Measurements from ENCODE around the gene PLA2G3. TPM values are rescaled to one million over a fixed set of nuclear protein-coding genes. Genes with fewer than 3 reads are reported as not detected.

The PLA2G3 gene
- total RNA-seq, 1 experiment from 2014 or later: 18.3 TPM

- Mint-ChIP-seq H3K36me3 (no peaks in the 10 kb centered on the region), H3K27me3 (ENCODE audit: low read depth) (peaks cover 67% of the 10 kb centered on the region), H3K27ac (no peak overlapping the region), H3K4me3 (no peak overlapping the region), H3K9me3 (peaks cover 6% of the 10 kb centered on the region; the same call in 1 of the 2 replicates), H3K4me1 (no peaks in the 10 kb centered on the region)
- ChIA-PET POLR2A (interaction anchor here (1.0 kb wide), 1 partner anchor 14 kb away, joined by 3 read pairs; no protein-coding TSS in a partner anchor), CTCF (interaction anchor here (0.6 to 1.4 kb wide), 4 partner anchors 43 to 325 kb away, joined by 3 to 4 read pairs (median 4); no protein-coding TSS in a partner anchor)
- ATAC-seq: no peak
- DNase-seq (ENCODE audit: low spot score): no peak
- no peak for TF ChIP-seq FOXP1 (CRISPR knock-in tag; IDR thresholded peaks at IDR 0.05; ENCODE audit: borderline replicate concordance)
- no peak for TF ChIP-seq CTCF (IDR thresholded peaks at IDR 0.05)
- no peak for TF ChIP-seq ZNF121 (CRISPR knock-in tag; IDR thresholded peaks at IDR 0.05)
These were observed 14.7 kb upstream of the PLA2G3 start for GRCh38 chr22:31154975-31155374.

- Mint-ChIP-seq H3K4me1 (no peaks in the 10 kb centered on the region), H3K4me3 (no peak overlapping the region), H3K27ac (no peak overlapping the region), H3K36me3 (no peaks in the 10 kb centered on the region), H3K27me3 (ENCODE audit: low read depth) (peaks cover 53% of the 10 kb centered on the region), H3K9me3 (no peaks in the 10 kb centered on the region)
- TF ChIP-seq E2F4 (CRISPR knock-in tag; IDR thresholded peaks at IDR 0.05; ENCODE audit: borderline replicate concordance, low read depth): no peak
- no peak for TF ChIP-seq NR3C1 (CRISPR knock-in tag; conservative IDR thresholded peaks at IDR 0.05; ENCODE audit: low read depth)
- no peak for TF ChIP-seq NFATC4 (CRISPR knock-in tag; IDR thresholded peaks at IDR 0.05)
- TF ChIP-seq PRDM15 (CRISPR knock-in tag; IDR thresholded peaks at IDR 0.05): no peak
- POLR2A ChIA-PET: no interaction called here
- CTCF ChIA-PET: interaction anchor here (0.6 kb wide), 1 partner anchor 13 kb away, joined by 3 read pairs; the partner anchor contains the start of gene PLA2G3
- DNase-seq (ENCODE audit: low spot score): no peak
- ATAC-seq: no peak
These were observed 13.0 kb upstream of the PLA2G3 start for GRCh38 chr22:31153357-31153756.

- POLR2A ChIA-PET: no interaction called here
- CTCF ChIA-PET: interaction anchor here (1.0 to 1.2 kb wide), 4 partner anchors 20 to 121 kb away, joined by 4 to 6 read pairs (median 6); partner anchors contain the start of genes SELENOM and SMTN
- H3K27ac Mint-ChIP-seq: no peak overlapping the region
- peaks cover 3% of the 10 kb centered on the region; the same call in 1 of the 2 replicates for H3K36me3 Mint-ChIP-seq
- TF ChIP-seq ZNF263 (CRISPR knock-in tag; IDR thresholded peaks at IDR 0.05; ENCODE audit: low read depth): no peak
- TF ChIP-seq FOXJ3 (CRISPR knock-in tag; IDR thresholded peaks at IDR 0.05; ENCODE audit: borderline replicate concordance): no peak
- no peak for TF ChIP-seq ZBTB43 (CRISPR knock-in tag; IDR thresholded peaks at IDR 0.05)
- no peak for TF ChIP-seq JAZF1 (CRISPR knock-in tag; IDR thresholded peaks at IDR 0.05)
- no peak for TF ChIP-seq ATF3 (CRISPR knock-in tag; conservative IDR thresholded peaks at IDR 0.05)
- peaks cover 43% of the 10 kb centered on the region for H3K27me3 Mint-ChIP-seq (ENCODE audit: low read depth)
- no peak for ATAC-seq
- no peak for DNase-seq (ENCODE audit: low spot score)
- no peaks in the 10 kb centered on the region for H3K4me1 Mint-ChIP-seq
- H3K4me3 Mint-ChIP-seq: no peak overlapping the region
- peaks cover 10% of the 10 kb centered on the region for H3K9me3 Mint-ChIP-seq
These were observed 11.6 kb upstream of the PLA2G3 start for GRCh38 chr22:31151872-31152271.

Measured in WTC11 (cell line).